ELF-1 (cell line): Measurements from ENCODE around the gene IFNA14.
A peak's percentile ranks its signal among the peaks of the same experiment; 100 is the strongest.
"Not testable (repeated sequence)": the region's sequence is repeated elsewhere in the genome, so short reads cannot be mapped to it uniquely, and the experiment has no call there.

Experiments
- DNase-seq: peaks from one replicate; pipeline ENCODE4 v3.0.0-alpha.2; 2016; ENCODE audit warnings: low read depth, low spot score

The IFNA14 gene

DNA sequence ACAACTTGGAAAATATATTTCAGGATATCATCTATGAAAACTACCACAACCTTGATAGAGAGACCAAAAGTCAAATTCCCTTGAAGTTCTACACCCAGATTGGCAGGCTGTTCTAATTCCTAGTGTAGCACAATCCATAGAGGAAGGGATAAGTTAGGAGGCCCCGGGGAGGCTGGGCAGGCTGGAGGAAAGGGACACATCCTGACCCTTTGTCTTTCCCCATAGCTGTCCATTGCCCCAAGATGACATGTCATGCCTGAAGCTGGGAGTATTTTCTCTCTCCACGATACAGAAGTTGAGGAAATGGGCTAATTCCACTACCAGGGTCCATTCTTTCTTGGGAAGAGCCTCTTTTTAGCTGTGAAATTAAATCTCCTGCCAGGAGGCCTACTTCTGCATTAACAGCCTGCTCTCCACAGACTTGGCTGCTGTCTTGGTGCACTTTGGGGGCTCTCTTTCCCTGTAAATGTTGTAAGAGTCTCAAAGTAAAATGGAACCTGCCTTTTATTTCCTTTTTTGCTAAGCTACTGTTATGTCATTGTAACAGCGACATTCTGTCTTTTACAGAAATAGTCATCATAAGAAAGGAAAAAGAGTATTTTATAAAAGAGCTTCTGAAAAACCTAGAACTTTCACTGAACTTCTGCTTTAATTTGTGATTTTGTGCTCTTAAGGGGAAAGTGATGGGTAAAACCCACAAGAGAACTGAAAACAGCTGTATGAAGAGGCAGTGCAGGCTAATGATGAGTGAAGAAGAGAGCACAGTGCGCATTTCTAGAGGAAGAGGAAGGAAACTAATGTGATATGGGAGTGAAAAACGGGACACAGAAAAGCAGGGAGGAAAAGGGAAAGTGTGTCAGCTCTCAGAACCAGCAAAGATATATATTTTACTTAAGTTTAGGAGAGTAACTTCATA lies 26.1 kb downstream of the IFNA14 start:
- peak; percentile 31 for DNase-seq

GRCh38 chr9:21212160-21212559 lies 27.6 kb downstream of the IFNA14 start:
- DNase-seq, result not testable (repeated sequence)

- DNase-seq, result not testable (repeated sequence)
Observed at GRCh38 chr9:21210782-21211181, 29.0 kb downstream of the IFNA14 start.

GRCh38 chr9:21210311-21210710 lies 29.5 kb downstream of the IFNA14 start:
- DNase-seq, result no peak

DNA sequence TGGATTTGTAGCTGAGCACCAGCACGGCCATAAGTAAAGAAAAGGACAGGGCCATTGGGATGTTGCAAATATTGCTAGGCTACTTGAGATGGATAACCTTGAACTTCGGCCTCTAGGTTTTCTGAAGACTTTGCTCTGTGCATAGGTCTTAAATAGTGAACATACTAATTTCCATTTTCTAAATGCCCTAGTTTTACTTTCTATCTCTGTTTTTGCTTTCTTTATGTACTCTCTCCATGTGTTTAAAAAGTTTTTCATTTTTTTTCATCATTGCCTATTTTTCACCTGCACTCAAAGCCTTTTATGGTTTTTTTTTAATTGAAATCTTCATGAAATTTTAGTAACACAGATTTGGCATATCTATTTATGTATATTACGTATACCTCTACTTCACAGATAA lies 32.8 kb downstream of the IFNA14 start, which contains the start of gene IFNA10:
Gene IFNA10, minus strand, starts transcription at position 101 of the 400 bp plus-strand sequence. Its CDS starts 46 bp downstream, at position 55.
- not testable (repeated sequence) for DNase-seq

DNA sequence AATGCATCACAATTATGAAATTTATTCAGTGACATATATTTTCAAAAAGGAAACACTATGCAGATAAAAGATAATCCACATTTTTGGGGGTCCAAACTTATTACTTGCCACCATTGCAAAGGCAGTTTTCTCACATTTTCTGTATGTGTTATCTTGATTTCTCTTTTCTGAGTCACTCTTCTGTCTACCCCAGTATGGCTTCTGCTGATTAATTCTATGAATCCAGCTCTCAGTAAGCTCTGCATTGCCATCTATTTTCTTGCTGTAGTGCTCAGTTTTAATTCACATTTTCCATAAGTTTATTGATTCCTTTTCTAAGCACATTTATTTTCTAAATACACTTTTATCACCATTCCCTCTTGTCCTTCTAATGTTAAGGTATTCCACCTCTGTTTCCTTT lies 34.6 kb downstream of the IFNA14 start:
- no peak for DNase-seq

DNA sequence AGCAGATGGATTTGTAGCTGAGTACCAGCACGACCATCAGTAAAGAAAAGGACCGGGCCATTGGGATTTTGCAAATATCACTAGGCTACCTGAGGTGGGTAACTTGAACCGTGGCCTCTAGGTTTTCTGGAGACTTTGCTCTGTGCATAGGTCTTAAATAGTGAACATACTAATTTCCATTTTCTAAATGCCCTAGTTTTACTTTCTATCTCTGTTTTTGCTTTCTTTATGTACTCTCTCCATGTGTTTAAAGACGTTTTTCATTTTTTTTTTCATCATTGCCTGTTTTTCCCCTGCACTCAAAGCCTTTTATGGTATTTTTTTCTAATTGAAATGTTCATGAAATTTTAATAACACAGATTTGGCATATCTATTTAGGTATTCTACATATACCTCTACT lies 37.7 kb downstream of the IFNA14 start, which contains the start of gene IFNA7:
Gene IFNA7, minus strand, starts transcription at position 101 of the 400 bp plus-strand sequence. Its CDS starts 40 bp downstream, at position 61.
- DNase-seq, result not testable (repeated sequence)

GRCh38 chr9:21194867-21195776 lies 44.7 kb downstream of the IFNA14 start:
- DNase-seq, result peak; percentile 36
